Dermis blood vessel endothelial cell (primary cell): ENCODE data around the gene ZNF823. TPM values are rescaled to one million over a fixed set of nuclear protein-coding genes. Genes with fewer than 3 reads are reported as not detected.
"Not testable (repeated sequence)": the region's sequence is repeated elsewhere in the genome, so short reads cannot be mapped to it uniquely, and the experiment has no call there.

Source experiments
- DNase-seq: peaks from one replicate; pipeline ENCODE4 v3.0.0; 2010
- total RNA-seq: library from RNA; depleted of rRNA; stranded (reverse); fragments of >200 nt; gene quantifications from 2 replicates; pipeline ENCODE4 v1.2.3, GENCODE V29; 2014

The ZNF823 gene
- total RNA-seq, result 11.7 and 15.1 TPM in 2 replicates

- peak; percentile 99 for DNase-seq
Observed at GRCh38 chr19:11738746-11739620, at the start of gene ZNF823. TSS of gene ZNF823 (minus strand) at chr19:11738946. CDS start at chr19:11738819, 127 bp downstream.

- no peak for DNase-seq
Observed at GRCh38 chr19:11787536-11787935, 48.8 kb upstream of the ZNF823 start.

GRCh38 chr19:11784356-11784755 is 45.6 kb upstream of the ZNF823 start:
- no peak for DNase-seq

GRCh38 chr19:11783767-11784166 is 45.0 kb upstream of the ZNF823 start:
- no peak for DNase-seq

GRCh38 chr19:11781295-11782057 is 42.7 kb upstream of the ZNF823 start:
- DNase-seq, result peak; percentile 8

- DNase-seq, result no peak
Observed at GRCh38 chr19:11780431-11781020, 41.8 kb upstream of the ZNF823 start.

- DNase-seq, result not testable (repeated sequence)
Observed at GRCh38 chr19:11776669-11777068, 37.9 kb upstream of the ZNF823 start.

- DNase-seq, result not testable (repeated sequence)
Observed at GRCh38 chr19:11771520-11771919, 32.8 kb upstream of the ZNF823 start.

- no peak for DNase-seq
Observed at GRCh38 chr19:11769995-11770394, 31.2 kb upstream of the ZNF823 start.

- peak; percentile 41 for DNase-seq
Observed at GRCh38 chr19:11767633-11768133, 28.9 kb upstream of the ZNF823 start.

GRCh38 chr19:11766597-11767591 is 28.1 kb upstream of the ZNF823 start, which contains the start of gene ZNF441:
TSS of gene ZNF441 (plus strand) at chr19:11767000. CDS start at chr19:11767194, 194 bp downstream.
- DNase-seq, result peak; percentile 94

GRCh38 chr19:11763611-11764010 is 24.9 kb upstream of the ZNF823 start:
- no peak for DNase-seq

- no peak for DNase-seq
Observed at GRCh38 chr19:11763117-11763516, 24.4 kb upstream of the ZNF823 start.

GRCh38 chr19:11759805-11760204 is 21.1 kb upstream of the ZNF823 start:
- no peak for DNase-seq

GRCh38 chr19:11756965-11757364 is 18.2 kb upstream of the ZNF823 start:
- no peak for DNase-seq

- no peak for DNase-seq
Observed at GRCh38 chr19:11754663-11755062, 15.9 kb upstream of the ZNF823 start.

GRCh38 chr19:11752244-11752736 is 13.5 kb upstream of the ZNF823 start:
- no peak for DNase-seq

GRCh38 chr19:11749751-11750150 is 11.0 kb upstream of the ZNF823 start:
- no peak for DNase-seq

GRCh38 chr19:11747277-11747676 is 8.5 kb upstream of the ZNF823 start:
- no peak for DNase-seq

- DNase-seq, result no peak
Observed at GRCh38 chr19:11745869-11746268, 7.1 kb upstream of the ZNF823 start.

- DNase-seq, result peak; percentile 46
Observed at GRCh38 chr19:11737964-11738745, 591 bp downstream of the ZNF823 start.
